Activated CD4-positive, CD25-positive, alpha-beta regulatory T cell (primary cell): ENCODE measurements around the gene RDH11.

ENCODE experiments used
- DNase-seq, 4 experiments: peaks; one replicate each; lab custom pipeline; 2025; lab: John Stamatoyannopoulos, UW

RDH11 gene

DNA sequence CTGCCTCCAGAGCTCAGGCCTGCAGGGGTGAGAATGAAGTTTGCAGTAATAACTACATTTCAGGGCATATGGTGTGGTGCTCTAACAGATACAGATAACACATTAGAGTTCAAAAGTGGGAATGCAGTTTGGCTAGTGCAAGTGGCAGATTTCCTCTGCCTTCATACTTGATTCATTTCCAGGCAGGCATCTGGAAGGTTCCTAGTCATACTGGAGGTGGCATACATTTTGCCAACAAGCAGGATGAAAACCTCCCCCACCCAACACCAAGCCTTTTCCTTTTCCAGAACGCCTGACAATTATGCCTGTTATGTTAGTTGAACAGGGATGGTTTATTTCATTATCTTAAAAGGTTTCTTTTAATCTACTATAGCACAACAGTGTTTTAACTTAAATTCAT is 45.4 kb downstream of the RDH11 start:
- no peak for DNase-seq

DNA sequence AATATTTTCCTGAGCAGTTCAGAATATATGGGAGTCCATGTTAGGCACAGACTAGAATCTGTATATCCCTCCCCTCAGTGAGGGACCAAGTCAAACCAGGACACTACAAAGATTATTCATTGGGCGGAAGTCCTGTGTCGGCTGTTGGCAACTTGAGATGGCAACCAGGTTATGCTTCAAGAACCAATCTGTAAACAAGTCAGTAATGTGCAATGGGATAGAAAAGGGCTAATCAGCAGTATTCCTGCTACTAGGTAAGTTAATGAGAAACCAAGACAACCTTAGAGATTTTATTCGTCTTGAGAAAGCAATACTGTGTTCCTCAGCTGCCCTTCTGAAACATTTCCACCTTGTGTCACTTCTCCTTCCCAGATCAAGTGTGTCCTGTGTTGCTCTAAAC is 49.4 kb downstream of the RDH11 start:
- no peak for DNase-seq

GRCh38 chr14:67645414-67645813 is 50.1 kb downstream of the RDH11 start:
- no peak for DNase-seq

- no peak for DNase-seq
Measured at GRCh38 chr14:67644428-67644827, 51.1 kb downstream of the RDH11 start.

- DNase-seq, result no peak
Measured at GRCh38 chr14:67643713-67644112, 51.9 kb downstream of the RDH11 start.

- no peak for DNase-seq
Measured at GRCh38 chr14:67641902-67642749, 53.4 kb downstream of the RDH11 start.

DNA sequence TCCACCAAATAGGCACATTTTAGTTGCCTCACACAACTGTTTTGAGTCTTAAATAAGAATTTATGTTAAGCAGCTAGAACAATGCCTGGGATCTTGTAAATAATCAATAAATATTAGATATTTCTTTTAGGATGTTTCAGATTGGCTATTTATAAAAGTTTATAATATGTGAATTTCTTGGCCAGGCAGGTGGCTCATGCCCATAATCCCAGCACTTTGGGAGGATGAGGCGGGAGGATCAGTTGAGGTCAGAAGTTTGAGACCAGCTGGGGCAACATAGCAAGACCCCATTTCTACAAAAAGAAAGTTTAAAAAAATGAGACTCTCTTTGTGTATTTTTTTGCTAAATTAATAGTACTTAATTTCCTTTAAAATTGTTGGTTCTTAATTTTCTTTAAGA is 54.1 kb downstream of the RDH11 start:
- no peak for DNase-seq

DNA sequence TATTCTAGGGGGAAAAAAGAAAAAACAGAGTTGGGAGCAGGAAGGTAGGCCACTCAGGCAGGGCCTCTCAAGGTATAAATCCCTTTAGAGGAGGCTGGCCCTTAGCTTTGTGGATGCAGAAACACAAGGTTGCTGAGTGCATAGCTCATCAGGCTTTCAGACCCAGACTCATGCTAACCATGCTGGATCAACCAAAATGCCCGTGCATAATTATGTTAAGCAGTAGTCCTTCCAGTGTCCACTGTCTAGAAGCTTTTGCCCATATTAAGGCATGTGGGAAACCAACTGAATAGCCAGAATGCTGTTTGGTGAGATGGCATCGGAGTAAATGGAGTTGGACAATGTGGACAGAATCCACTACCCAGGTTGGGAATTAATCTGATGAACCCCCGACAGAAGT is 56.9 kb downstream of the RDH11 start:
- no peak for DNase-seq

- DNase-seq, result no peak
Measured at GRCh38 chr14:67636361-67636919, 59.1 kb downstream of the RDH11 start.

DNA sequence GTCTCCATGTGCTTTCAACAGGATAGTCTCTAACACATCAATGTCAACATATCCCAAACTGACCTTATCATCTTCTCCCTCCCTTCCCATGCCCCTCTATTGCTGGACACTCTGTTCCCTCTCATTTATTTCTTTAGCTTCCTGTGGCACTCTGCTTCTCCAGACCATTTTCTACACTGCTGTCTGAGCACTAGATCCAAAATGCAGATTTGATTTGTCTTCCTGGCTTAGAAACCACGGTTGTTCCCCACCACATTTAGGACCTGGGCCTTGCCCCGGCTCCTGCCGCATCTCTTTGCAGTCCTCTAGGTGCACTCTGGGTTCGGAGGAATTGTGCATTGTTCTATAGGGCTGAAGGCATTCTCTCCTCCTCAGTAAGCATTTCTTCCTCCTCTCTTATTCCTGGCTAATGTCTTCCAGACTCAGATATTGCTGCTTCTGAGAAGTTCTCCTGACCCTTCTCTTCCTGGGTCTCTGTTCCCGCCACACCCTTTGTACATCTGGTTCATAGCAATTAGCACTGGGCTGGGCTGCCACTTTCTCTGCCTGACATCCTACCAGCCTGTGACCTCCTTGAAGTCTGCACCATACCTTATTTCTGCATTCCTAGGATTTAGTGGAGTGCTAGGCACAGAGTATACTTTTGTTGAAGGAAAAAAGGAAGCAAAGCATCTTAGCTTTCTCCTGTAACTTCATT is 62.0 kb downstream of the RDH11 start:
- no peak for DNase-seq

DNA sequence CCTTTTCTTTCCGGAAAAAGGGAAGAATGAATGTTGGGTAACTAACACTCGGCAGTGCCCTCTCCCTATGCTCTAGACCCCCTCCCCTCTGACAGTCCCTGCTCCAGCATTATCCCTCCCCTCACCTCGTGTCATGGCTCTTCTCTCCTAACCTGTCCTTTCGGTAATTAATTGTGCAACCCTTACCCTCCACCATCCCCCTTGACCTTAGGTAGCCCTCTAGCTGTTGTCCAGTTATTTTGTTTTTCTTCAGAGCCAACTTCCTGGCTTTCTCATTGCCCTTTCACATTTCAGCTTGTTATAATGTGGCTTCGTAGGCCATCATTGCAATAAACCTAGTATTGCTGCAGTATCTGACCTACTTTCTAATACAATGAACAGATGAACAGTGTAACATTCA is 64.6 kb downstream of the RDH11 start:
- no peak for DNase-seq

DNA sequence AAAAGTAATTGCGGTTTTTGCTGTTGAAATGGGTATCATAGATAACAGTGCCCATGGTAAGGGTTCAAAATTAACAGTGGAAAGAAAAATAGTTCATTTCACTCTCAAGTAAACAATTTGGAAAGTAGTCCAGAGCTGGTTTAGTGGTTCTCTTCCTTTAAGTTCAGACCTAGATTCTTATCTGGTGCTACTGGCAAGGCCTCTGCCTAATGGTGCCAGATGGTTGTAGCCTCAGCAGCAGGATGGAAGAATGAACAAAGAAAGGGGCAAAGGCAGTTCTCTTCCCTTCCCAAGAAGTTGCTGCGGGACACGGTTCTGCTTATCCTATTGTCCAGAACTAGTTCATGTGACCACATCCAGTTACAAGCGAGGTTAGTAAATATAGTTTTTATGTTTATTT is 65.4 kb downstream of the RDH11 start:
- DNase-seq, result no peak

DNA sequence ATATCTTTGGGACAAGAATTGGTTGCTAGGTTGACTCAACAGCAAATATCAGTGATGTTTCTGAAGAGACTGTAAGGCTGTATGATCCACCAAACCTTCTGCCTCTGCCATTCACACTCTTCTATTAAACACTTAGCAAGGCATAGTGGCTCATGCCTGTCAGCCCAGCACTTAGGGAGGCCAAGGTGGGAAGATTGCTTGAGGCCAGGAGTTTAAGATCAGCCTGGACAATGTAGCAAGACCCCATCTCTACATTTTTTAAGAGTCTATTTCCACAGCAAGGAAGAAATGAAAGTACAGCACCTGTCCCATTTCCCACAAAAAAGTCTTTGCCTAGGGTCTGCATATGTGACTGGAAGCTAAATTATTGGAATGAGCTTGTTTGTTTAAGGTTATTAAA is 68.0 kb downstream of the RDH11 start:
- DNase-seq, result no peak
